ENCODE results near the gene KIF3B.

DNA sequence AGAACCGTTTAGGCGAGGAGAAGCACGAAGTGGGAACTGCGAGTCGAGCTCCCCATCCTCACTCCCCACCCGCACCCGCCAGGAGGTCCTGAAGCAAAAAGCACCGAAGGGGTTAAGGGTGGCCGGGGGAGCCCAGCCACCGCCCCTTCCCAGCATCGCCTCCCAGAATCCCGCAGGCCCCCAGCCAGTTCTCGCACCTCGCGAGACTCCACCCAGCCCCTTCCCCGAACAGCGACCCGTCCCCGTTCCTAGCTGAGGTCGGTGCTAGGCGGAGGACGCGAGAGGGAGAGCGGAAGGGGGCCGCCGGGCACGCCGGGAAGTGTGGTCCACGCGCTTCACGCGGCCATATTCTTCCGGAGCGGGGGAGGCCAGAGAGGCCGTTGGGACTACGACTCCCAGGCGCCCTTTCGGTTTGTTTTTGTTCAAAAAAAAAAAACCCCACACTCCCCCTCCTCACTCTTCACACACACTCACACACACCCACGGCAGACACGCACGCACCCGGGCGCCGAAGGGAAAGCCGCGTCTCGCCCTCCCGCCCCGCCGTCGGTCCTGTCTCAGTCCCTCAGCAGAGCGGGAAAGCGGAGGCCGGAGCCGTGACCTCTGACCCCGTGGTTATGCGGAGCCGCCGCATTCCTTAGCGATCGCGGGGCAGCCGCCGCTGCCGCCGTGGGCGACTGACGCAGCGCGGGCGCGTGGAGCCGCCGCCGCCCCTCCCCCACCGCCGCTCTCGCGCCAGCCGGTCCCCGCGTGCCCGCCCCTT is 80.6 kb downstream of the KIF3B start, which contains the start of gene ASXL1:
- TF ChIP-seq, protein P1, sequence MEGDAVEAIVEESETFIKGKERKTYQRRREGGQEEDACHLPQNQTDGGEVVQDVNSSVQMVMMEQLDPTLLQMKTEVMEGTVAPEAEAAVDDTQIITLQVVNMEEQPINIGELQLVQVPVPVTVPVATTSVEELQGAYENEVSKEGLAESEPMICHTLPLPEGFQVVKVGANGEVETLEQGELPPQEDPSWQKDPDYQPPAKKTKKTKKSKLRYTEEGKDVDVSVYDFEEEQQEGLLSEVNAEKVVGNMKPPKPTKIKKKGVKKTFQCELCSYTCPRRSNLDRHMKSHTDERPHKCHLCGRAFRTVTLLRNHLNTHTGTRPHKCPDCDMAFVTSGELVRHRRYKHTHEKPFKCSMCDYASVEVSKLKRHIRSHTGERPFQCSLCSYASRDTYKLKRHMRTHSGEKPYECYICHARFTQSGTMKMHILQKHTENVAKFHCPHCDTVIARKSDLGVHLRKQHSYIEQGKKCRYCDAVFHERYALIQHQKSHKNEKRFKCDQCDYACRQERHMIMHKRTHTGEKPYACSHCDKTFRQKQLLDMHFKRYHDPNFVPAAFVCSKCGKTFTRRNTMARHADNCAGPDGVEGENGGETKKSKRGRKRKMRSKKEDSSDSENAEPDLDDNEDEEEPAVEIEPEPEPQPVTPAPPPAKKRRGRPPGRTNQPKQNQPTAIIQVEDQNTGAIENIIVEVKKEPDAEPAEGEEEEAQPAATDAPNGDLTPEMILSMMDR (IDR thresholded peaks at IDR 0.05), result no peak
- TF ChIP-seq EZH2 (IDR thresholded peaks at IDR 0.05; ENCODE audit: borderline replicate concordance, insufficient read depth, low read depth, low read length, poor library complexity, severe bottlenecking), result no peak

All from B cell (primary cell).